ENCODE measurements around the gene ZNF346. TPM values are rescaled to one million over a fixed set of nuclear protein-coding genes. Genes with fewer than 3 reads are reported as not detected.

ZNF346 gene
- total and polyA plus RNA-seq, 10 of the 15 experiments (the other 5 are each of a cell fraction or from before 2014, with no cell fraction given), result 6.5 to 30.2 (median 24.0) TPM

DNA sequence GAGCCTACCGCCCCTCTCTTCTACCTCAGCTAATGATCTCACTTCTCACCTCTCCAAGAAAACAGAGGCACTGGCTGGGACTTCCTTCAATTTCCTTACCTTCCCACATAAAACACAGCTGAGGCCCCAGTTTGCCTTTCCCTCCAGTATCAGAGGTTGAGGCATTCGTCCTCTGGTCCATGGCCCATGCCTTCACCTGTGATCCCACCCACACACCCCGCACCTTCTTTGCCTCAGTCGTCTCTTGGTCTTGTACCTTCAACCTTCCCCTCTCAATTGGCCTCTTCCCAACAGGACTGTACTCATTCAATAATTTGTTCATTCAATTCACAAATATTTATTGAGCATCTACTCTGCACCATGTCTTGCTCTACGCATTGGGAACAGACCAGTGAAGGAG lies 100.1 kb downstream of the ZNF346 start:
- in situ Hi-C loops (cut with MboI), result no loop called here
- H3K9me3 ChIP-seq (replicated peaks; ENCODE audit: control insufficient read depth, insufficient read depth, low read length), result no peaks in the 10 kb centered on the region
- no peak overlapping the region for H3K9ac ChIP-seq (ENCODE audit: control insufficient read depth, insufficient read depth, low read length)
- no peaks in the 10 kb centered on the region for H3K27me3 ChIP-seq (replicated peaks in 1 of 2; ENCODE audit: control insufficient read depth in 2 of 2, insufficient read depth in 2 of 2, low read length in 1 of 2)
- ATAC-seq (no peak), DNase-seq (ENCODE audit: low read depth, low spot score) (no peak), FAIRE-seq (no peak)
- ChIA-PET CTCF (interaction anchor here (0.8 to 1.5 kb wide), 4 partner anchors 9 to 281 kb away, joined by 3 to 7 read pairs (median 5); no protein-coding TSS in a partner anchor), RAD21 (ENCODE audit: unreplicated experiment) (no interaction called here), SMC1A (ENCODE audit: uncharacterized antibody, unreplicated experiment) (no interaction called here), POLR2A (no interaction called here)
- H3K4me2 ChIP-seq (ENCODE audit: control insufficient read depth, insufficient read depth), result no peak overlapping the region
- no peak overlapping the region for H3K4me3 ChIP-seq
- 98% methylated on average over 5 of the region's 5 CpGs for WGBS (ENCODE audit: insufficient coverage, insufficient replicate concordance, low lambda C conversion rate, missing lambda C conversion rate)
- no peaks in the 10 kb centered on the region for H4K20me1 ChIP-seq (ENCODE audit: control insufficient read depth, insufficient read depth)
- H3K36me3 ChIP-seq (ENCODE audit: control insufficient read depth in 2 of 2, insufficient read depth in 2 of 2, low read length in 1 of 2), result no peaks in the 10 kb centered on the region
- peaks cover 6% of the 10 kb centered on the region; the same call in 1 of the 2 replicates for H3K4me1 ChIP-seq (ENCODE audit: control insufficient read depth, insufficient read depth, low read length)
- no peaks in the 10 kb centered on the region for H3K79me2 ChIP-seq (ENCODE audit: control insufficient read depth, insufficient read depth, low read length)
- no peak overlapping the region for H2AFZ ChIP-seq (ENCODE audit: control insufficient read depth, low read depth, low read length)
- intact Hi-C loops (cut with micrococcal nuclease; ENCODE audit: unreplicated experiment), result no loop called here
- H3K27ac ChIP-seq (ENCODE audit: control insufficient read depth, insufficient read depth), result no peak overlapping the region
- BruUV-seq (replicated peaks), result no TSS peak
- TF ChIP-seq, protein P1, sequence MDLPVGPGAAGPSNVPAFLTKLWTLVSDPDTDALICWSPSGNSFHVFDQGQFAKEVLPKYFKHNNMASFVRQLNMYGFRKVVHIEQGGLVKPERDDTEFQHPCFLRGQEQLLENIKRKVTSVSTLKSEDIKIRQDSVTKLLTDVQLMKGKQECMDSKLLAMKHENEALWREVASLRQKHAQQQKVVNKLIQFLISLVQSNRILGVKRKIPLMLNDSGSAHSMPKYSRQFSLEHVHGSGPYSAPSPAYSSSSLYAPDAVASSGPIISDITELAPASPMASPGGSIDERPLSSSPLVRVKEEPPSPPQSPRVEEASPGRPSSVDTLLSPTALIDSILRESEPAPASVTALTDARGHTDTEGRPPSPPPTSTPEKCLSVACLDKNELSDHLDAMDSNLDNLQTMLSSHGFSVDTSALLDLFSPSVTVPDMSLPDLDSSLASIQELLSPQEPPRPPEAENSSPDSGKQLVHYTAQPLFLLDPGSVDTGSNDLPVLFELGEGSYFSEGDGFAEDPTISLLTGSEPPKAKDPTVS (IDR thresholded peaks at IDR 0.05; ENCODE audit: low read depth, low read length), result no peak
- TF ChIP-seq, protein P2, sequence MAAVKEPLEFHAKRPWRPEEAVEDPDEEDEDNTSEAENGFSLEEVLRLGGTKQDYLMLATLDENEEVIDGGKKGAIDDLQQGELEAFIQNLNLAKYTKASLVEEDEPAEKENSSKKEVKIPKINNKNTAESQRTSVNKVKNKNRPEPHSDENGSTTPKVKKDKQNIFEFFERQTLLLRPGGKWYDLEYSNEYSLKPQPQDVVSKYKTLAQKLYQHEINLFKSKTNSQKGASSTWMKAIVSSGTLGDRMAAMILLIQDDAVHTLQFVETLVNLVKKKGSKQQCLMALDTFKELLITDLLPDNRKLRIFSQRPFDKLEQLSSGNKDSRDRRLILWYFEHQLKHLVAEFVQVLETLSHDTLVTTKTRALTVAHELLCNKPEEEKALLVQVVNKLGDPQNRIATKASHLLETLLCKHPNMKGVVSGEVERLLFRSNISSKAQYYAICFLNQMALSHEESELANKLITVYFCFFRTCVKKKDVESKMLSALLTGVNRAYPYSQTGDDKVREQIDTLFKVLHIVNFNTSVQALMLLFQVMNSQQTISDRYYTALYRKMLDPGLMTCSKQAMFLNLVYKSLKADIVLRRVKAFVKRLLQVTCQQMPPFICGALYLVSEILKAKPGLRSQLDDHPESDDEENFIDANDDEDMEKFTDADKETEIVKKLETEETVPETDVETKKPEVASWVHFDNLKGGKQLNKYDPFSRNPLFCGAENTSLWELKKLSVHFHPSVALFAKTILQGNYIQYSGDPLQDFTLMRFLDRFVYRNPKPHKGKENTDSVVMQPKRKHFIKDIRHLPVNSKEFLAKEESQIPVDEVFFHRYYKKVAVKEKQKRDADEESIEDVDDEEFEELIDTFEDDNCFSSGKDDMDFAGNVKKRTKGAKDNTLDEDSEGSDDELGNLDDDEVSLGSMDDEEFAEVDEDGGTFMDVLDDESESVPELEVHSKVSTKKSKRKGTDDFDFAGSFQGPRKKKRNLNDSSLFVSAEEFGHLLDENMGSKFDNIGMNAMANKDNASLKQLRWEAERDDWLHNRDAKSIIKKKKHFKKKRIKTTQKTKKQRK (IDR thresholded peaks at IDR 0.05; ENCODE audit: low read depth, low read length), result no peak
- TF ChIP-seq POLR2A (IDR thresholded peaks at IDR 0.05; ENCODE audit: low read depth, low read length) (no peak), PAX8 (IDR thresholded peaks at IDR 0.05) (no peak), RAD51 (IDR thresholded peaks at IDR 0.05) (no peak), LARP7 (IDR thresholded peaks at IDR 0.05) (no peak), ZNF622 (IDR thresholded peaks at IDR 0.05) (no peak), EZH2 (IDR thresholded peaks at IDR 0.05; ENCODE audit: borderline replicate concordance, control insufficient read depth, low read depth, low read length) (no peak)
- TF ChIP-seq, protein P3, sequence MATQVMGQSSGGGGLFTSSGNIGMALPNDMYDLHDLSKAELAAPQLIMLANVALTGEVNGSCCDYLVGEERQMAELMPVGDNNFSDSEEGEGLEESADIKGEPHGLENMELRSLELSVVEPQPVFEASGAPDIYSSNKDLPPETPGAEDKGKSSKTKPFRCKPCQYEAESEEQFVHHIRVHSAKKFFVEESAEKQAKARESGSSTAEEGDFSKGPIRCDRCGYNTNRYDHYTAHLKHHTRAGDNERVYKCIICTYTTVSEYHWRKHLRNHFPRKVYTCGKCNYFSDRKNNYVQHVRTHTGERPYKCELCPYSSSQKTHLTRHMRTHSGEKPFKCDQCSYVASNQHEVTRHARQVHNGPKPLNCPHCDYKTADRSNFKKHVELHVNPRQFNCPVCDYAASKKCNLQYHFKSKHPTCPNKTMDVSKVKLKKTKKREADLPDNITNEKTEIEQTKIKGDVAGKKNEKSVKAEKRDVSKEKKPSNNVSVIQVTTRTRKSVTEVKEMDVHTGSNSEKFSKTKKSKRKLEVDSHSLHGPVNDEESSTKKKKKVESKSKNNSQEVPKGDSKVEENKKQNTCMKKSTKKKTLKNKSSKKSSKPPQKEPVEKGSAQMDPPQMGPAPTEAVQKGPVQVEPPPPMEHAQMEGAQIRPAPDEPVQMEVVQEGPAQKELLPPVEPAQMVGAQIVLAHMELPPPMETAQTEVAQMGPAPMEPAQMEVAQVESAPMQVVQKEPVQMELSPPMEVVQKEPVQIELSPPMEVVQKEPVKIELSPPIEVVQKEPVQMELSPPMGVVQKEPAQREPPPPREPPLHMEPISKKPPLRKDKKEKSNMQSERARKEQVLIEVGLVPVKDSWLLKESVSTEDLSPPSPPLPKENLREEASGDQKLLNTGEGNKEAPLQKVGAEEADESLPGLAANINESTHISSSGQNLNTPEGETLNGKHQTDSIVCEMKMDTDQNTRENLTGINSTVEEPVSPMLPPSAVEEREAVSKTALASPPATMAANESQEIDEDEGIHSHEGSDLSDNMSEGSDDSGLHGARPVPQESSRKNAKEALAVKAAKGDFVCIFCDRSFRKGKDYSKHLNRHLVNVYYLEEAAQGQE (IDR thresholded peaks at IDR 0.05; ENCODE audit: low read depth, low read length), result no peak
- TF ChIP-seq, protein P4, sequence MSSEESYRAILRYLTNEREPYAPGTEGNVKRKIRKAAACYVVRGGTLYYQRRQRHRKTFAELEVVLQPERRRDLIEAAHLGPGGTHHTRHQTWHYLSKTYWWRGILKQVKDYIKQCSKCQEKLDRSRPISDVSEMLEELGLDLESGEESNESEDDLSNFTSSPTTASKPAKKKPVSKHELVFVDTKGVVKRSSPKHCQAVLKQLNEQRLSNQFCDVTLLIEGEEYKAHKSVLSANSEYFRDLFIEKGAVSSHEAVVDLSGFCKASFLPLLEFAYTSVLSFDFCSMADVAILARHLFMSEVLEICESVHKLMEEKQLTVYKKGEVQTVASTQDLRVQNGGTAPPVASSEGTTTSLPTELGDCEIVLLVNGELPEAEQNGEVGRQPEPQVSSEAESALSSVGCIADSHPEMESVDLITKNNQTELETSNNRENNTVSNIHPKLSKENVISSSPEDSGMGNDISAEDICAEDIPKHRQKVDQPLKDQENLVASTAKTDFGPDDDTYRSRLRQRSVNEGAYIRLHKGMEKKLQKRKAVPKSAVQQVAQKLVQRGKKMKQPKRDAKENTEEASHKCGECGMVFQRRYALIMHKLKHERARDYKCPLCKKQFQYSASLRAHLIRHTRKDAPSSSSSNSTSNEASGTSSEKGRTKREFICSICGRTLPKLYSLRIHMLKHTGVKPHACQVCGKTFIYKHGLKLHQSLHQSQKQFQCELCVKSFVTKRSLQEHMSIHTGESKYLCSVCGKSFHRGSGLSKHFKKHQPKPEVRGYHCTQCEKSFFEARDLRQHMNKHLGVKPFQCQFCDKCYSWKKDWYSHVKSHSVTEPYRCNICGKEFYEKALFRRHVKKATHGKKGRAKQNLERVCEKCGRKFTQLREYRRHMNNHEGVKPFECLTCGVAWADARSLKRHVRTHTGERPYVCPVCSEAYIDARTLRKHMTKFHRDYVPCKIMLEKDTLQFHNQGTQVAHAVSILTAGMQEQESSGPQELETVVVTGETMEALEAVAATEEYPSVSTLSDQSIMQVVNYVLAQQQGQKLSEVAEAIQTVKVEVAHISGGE (CRISPR knock-in tag; IDR thresholded peaks at IDR 0.05), result no peak
